GM18508 (cell line): ENCODE measurements around the gene TSHZ2.

Source experiments
- ATAC-seq: cut with Tn5 transposase; IDR thresholded peaks from one replicate; pipeline ENCODE4 v1.9.1; 2021; ENCODE audit warnings: moderate number of reproducible peaks; ENCODE audit not compliant: insufficient read depth, unreplicated experiment

Gene TSHZ2

DNA sequence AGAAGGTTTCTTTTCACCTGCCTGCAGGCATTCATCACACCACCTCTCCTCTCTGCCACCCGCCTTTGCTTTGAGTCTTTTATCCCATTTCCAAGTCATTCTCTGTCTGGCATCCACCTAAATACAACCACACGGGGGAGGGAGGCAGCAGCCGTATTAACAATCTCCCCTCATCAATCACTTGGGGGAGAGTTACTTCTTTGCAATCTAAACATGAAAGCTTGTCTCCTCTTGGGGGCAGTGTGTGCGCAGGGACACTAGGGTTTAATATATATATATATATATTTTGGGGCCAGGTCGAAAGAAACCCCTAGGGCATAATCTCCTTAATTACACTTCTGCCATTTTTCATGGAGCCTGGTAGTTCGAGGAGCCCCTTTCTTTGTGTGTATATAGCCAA is 214.5 kb downstream of the TSHZ2 start:
- ATAC-seq, result no peak

DNA sequence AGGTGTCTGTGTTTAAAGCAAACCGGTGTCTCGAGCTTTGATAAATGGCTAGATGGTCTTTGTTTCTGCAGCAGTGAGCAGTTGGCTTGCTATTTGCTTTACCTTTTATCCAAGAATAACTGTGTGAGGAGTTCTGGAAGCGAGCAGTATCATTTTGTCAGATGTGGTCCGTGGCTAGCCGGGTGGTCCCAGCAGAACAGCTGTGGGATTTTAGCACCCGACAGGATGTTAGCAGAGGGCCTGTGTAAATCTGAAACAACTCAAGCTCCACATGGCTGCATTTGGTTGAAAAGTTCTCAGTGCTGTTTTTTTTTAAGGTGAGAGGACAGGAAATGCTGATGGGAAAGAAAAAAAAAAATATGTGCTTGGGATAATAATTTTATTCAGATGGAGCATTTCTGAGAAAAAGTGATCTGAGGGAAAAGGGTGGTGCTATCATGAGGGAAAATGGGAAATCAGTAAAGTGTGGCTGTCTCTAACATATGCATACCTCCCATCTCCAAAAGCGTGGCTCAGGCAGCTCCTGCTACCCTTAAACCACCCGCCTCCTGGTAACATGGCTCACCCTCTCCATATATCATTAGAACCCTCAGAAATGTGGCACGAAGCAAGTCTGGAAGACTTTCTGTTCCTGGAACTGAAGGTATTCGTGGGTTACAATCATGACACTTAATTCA is 215.4 kb downstream of the TSHZ2 start:
- ATAC-seq, result no peak

- no peak for ATAC-seq
These were observed 218.1 kb downstream of the TSHZ2 start for GRCh38 chr20:53190225-53190624.

DNA sequence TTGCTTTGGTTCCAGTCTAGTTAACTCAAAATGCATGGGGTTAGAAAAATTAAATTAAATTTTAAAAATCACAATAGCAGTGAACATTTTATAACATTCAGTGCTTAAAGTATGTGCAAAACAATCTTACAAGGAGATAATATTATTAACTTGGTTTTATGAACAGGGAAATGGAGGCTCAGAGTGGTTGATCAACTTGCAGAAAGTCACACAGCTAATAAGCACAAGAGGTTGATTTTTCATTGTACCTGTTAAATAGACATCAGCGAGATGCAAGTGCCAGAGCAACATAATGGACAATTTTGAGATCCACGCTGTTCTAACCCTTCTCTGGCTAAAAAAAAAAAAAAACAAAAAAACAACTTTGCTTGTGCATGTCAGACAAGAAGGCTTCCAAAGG is 219.8 kb downstream of the TSHZ2 start:
- ATAC-seq, result no peak

DNA sequence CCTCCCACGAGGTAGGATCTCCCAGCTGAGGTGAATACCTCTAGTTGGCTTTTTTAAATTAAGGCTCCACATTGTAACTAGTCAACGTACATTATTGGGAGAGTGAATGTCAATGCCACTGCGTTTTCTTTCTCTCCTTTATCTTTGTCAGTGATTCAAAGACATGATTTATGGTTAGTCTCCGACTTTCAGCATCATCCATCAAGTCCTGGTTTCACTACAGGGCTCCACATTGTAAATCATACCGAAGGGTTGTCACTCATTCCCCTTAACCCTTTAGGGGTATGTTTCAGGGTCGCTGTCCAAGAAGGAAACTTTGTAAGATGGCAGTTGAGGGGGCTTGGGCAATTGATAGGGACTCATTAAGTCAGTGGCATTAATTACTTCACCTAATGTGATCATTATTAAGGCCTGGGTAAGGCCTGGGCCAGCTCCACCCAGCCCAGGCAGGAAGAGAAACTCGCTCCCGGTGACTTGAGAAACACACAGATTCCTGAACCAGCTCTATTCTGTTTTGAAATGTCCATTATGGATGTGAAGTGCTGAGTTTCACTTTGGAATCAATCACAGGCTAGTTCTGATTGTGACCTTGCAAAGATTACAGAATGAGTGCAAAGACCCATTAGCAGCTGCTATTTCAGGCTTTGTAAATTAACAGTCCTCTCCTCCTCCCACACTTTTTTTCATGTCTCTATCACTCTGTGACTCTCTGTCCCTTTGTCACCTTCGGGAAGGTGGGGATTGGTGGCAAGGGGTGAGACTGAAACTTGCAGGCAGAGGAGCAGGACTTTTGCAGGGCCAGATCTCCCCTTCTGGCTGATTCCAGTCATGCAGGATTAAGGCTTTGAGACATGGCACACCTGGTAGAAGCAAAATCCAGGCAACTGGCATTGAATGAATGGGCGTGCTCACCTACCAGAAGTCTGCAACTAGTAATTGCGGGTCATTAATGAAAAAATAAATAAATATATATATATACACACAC is 222.4 kb downstream of the TSHZ2 start:
- no peak for ATAC-seq

DNA sequence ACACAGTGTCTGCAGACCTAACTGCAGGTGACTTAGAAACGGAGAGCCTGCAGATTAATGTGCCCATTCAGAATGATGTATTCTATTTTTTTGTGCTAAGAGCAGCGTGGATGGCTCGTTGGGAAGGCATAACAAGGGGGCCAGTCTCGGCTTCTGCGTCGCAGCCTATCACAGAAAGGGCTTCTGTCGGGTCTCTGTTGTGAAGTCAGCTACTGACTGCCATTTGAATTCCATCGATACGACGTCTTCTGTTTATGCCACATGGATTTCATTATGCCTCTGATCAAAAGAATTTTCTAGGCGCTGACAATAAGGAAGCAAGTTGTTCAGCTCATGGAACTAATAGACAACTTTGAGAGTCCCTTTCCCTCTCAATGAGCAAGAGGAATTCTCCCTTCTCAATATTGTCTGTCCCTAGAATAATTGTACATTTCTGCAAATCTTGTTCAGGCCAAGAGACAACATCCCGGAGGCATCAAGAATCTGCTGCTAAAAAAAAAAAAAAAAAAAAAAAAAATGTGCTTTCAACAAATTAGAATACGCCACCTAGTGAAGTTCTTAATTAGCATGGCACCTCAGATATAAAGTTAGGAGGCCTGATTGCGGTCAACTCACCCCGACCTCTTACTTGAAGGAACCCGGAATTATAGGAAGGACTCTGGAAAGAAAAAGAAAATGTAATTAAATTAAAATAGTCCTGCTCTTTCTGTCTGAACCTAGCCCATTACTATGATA is 223.9 kb downstream of the TSHZ2 start:
- ATAC-seq, result no peak

- no peak for ATAC-seq
These were observed 229.4 kb downstream of the TSHZ2 start for GRCh38 chr20:53201588-53201987.

GRCh38 chr20:53202777-53203176 is 230.6 kb downstream of the TSHZ2 start:
- no peak for ATAC-seq

GRCh38 chr20:53205046-53205445 is 232.9 kb downstream of the TSHZ2 start:
- no peak for ATAC-seq

DNA sequence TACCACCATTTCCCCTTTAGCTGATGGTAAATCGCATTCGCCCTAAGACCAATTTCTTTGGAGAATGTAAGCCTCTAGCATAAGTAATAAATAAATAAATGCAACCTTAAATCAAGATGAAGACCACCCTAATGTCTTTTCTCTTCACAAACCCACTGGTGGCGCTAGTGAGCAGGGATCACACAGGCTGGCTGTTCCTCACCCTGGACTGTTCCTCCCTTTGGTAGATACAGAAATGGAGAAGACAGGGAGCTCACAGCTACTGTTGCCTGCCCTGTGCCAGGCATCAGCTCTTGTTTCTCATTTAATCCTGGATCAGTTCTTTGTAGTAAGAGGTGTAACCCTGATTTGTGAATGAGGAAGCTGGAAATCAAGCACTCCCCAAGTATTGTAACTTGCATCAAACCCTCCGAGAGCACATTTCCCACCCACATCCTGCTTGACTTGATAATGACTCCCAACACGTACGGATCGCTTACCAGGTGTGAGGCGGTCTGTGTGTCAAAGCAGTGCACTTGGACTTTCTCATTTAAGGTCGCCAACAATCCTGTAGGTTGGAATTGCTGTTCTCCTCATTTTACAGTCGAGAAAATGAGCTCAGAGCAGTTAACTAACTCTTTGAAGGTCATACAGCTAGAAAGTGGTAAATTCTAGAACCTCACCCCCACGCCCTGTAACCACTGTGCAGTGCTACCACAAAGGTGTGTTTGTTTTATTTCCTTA is 236.1 kb downstream of the TSHZ2 start:
- ATAC-seq, result no peak

GRCh38 chr20:53210041-53210440 is 237.9 kb downstream of the TSHZ2 start:
- ATAC-seq, result no peak

DNA sequence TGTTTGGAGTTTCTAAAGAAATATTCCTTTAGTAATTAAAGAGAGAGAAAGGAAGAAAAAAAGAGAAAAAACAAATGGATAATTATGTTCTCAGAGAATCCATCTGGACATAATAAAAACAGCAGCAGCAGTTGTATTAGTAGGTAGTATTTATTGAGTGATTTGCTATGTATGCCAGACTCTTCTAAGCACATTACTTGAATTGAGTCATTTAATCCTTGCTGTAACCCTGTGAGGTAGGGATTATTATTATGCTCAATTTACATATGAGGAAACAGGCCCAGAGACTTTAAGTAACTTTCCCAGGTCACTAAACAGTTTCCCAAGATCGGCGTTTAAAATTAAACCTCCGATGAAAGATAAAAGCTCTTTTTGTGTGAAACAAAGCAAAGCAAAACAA is 238.8 kb downstream of the TSHZ2 start:
- no peak for ATAC-seq

GRCh38 chr20:53212018-53212417 is 239.9 kb downstream of the TSHZ2 start:
- no peak for ATAC-seq

- ATAC-seq, result no peak
These were observed 242.2 kb downstream of the TSHZ2 start for GRCh38 chr20:53214392-53214791.

GRCh38 chr20:53215166-53215565 is 243.0 kb downstream of the TSHZ2 start:
- no peak for ATAC-seq

GRCh38 chr20:53216478-53216855 is 244.3 kb downstream of the TSHZ2 start:
- no peak for ATAC-seq

GRCh38 chr20:53216856-53217576 is 244.9 kb downstream of the TSHZ2 start:
- ATAC-seq, result no peak

DNA sequence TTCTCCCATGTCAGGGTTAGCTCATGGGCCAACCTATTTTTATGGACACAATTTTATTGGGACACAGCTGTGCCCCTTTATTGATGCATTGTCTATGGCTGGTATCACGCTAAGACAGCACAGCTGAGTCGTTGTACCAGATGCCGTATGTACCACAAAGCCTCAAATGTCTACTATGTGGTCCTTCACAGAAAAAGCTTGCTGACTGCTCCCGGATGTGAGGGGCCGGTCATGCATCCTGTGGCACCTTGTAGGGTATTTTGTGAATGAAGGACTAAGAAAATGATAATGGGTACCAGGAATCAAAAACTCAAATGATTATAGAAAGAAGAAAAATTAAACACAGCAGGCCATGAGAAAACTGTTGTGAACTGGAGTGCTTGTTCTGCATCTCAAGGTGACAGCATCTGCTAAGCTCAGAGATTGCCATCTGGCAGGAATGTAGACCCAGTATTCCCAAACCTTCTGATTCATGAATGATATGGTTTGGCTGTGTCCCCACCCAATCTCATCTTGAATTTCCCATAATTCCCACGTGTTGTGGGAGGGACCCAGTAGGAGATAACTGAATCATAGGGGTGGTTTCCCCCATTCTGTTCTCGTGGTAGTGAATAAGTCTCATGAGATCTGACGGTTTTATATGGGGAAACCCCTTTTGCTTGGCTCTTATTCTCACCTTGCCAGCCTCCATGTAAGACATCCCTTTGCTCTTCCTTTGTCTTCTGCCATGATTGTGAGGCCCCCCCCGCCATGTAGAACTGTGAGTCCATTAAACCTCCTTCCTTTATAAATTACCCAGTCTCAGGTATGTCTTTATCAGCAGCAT is 248.5 kb downstream of the TSHZ2 start:
- no peak for ATAC-seq

- no peak for ATAC-seq
These were observed 249.6 kb downstream of the TSHZ2 start for GRCh38 chr20:53221731-53222130.
